Thyroid gland (tissue), 4 donors: Measurements from ENCODE around the gene ATRN.

Source experiments
- POLR2A ChIP-seq, 2 donors: fragments of 450-650 bp; IDR thresholded peaks; one replicate each; pipeline ENCODE4 v1.6.1; 2017; ENCODE audit warnings: antibody characterized with exemption in 2 of 2, mild to moderate bottlenecking in 2 of 2, moderate library complexity in 1 of 2
- TF ChIP-seq, protein P1 (sequence below), 6 experiments: fragments of 200-600 bp in 3 of 6; fragments of 450-650 bp in 3 of 6; sonication (generic) in 3 of 6; IDR thresholded peaks; one replicate each; pipeline ENCODE4 v1.5.1; 2016 to 2019; ENCODE audit warnings: antibody characterized with exemption in 6 of 6, mild to moderate bottlenecking in 2 of 6, inconsistent platforms in 1 of 6, moderate library complexity in 1 of 6

DNA sequence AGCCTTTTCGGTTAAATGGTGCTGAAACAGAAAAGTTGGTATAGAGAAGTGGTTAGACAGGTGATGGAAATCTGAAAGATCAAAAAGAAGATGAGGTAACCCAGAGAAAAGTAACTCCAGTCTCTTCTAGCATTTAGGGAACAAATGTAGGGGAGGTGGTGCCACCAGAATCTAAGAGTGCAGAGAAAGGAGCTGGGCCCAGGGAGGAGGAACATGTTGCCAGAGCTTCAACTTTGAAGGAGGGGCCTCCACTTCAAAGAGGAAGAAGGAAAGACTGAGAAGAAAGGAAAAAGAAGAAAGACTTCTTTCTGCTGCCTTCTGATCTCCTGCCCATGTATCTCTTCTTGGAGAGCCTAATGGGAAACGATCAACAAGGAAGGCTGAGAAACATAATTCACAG lies 23.5 kb upstream of the ATRN start:
- TF ChIP-seq, protein P1, sequence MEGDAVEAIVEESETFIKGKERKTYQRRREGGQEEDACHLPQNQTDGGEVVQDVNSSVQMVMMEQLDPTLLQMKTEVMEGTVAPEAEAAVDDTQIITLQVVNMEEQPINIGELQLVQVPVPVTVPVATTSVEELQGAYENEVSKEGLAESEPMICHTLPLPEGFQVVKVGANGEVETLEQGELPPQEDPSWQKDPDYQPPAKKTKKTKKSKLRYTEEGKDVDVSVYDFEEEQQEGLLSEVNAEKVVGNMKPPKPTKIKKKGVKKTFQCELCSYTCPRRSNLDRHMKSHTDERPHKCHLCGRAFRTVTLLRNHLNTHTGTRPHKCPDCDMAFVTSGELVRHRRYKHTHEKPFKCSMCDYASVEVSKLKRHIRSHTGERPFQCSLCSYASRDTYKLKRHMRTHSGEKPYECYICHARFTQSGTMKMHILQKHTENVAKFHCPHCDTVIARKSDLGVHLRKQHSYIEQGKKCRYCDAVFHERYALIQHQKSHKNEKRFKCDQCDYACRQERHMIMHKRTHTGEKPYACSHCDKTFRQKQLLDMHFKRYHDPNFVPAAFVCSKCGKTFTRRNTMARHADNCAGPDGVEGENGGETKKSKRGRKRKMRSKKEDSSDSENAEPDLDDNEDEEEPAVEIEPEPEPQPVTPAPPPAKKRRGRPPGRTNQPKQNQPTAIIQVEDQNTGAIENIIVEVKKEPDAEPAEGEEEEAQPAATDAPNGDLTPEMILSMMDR (IDR thresholded peaks at IDR 0.05): no peak
- no peak for TF ChIP-seq POLR2A (IDR thresholded peaks at IDR 0.05)
